GM23248 (cell line): ENCODE data around the gene OR5B12.

Experiments
- EZH2 ChIP-seq: fragments of 200-600 bp; sonication (generic); IDR thresholded peaks from 2 replicates; pipeline ENCODE4 v1.6.1; 2018; ENCODE audit warnings: antibody characterized with exemption, mild to moderate bottlenecking; ENCODE audit not compliant: insufficient read depth, poor library complexity, severe bottlenecking
- EZH2phosphoT487 ChIP-seq: fragments of 200-600 bp; sonication (generic); IDR thresholded peaks from 2 replicates; pipeline ENCODE4 v1.6.1; 2018; ENCODE audit warnings: antibody characterized with exemption, moderate library complexity, mild to moderate bottlenecking, low read depth; ENCODE audit not compliant: insufficient read depth

- no peak for TF ChIP-seq EZH2
- no peak for TF ChIP-seq EZH2phosphoT487
Observed at GRCh38 chr11:58438486-58438885, 3.5 kb downstream of the OR5B12 start.
